ENCODE data around the gene CARS1. TPM values are rescaled to one million over a fixed set of nuclear protein-coding genes. Genes with fewer than 3 reads are reported as not detected.

CARS1 gene
- total and polyA plus RNA-seq, 9 of the 15 experiments (the other 6 are each of a cell fraction or from before 2014, with no cell fraction given), result 14.4 to 106 (median 73.6) TPM

DNA sequence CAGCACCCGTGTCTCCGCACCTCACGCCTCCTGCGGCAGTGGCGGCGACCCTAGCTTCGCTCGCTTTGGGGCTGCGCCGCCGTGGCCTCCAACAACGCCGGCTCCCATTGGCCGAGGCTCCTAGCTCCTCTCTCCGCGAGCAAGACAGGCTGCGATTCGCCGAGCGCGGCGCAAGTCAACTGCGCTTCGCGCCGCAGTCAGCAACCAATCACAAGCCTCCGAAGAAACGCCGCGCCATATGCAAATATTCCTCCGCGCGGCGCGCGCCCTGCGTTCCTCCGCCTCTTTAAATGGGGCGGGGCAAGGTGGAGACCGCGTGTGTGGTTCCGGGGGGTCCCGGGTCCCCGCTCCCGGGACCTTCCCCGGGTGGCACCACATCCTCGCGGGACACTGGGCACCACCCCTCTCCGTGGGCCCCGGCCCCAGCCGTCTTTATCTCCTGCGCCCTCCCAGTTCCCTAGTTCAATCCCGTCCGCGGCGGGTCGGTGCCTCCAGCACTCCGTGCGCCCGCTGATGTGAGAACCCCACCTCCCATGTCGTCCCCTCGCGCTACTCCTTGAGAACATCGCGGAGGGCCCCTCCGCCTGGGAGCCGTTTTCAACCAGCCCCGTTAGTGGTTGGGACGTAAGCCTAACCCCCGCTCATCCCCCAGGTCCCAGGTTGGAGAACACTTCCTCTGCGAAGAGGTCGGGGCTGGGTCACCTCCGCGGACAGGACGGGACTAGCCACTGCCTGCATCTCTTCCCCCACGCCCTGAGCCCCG lies 64.8 kb downstream of the CARS1 start, which contains the start of gene NAP1L4 (continued):
- TF ChIP-seq ETV5 (CRISPR knock-in tag; IDR thresholded peaks at IDR 0.05; ENCODE audit: low read depth), result peak; percentile 74
- no peak for TF ChIP-seq MEF2D (tag; conservative IDR thresholded peaks at IDR 0.05; ENCODE audit: low read depth)
- TF ChIP-seq RCOR1 (IDR thresholded peaks at IDR 0.05; ENCODE audit: borderline replicate concordance in 1 of 2, low read depth in 2 of 2, low read length in 2 of 2), result no peak
- no peak for TF ChIP-seq ZNF212 (CRISPR knock-in tag; IDR thresholded peaks at IDR 0.05)
- TF ChIP-seq ZNF140 (CRISPR knock-in tag; IDR thresholded peaks at IDR 0.05), result no peak
- TF ChIP-seq EWSR1 (IDR thresholded peaks at IDR 0.05; ENCODE audit: borderline replicate concordance, low read depth, partially characterized antibody), result no peak
- TF ChIP-seq, protein P1, sequence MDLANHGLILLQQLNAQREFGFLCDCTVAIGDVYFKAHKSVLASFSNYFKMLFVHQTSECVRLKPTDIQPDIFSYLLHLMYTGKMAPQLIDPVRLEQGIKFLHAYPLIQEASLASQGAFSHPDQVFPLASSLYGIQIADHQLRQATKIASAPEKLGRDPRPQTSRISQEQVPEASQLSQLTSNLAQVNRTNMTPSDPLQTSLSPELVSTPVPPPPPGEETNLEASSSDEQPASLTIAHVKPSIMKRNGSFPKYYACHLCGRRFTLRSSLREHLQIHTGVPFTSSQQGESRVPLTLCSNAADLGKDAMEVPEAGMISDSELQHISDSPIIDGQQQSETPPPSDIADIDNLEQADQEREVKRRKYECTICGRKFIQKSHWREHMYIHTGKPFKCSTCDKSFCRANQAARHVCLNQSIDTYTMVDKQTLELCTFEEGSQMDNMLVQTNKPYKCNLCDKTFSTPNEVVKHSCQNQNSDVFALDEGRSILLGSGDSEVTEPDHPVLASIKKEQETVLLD (IDR thresholded peaks at IDR 0.05), result 0 out of 2 replicates have a peak, but pooled peaks have one; percentile 15
- 0 out of 2 replicates have a peak, but pooled peaks have one; percentile 76 for TF ChIP-seq ZBTB1 (CRISPR knock-in tag; IDR thresholded peaks at IDR 0.05; ENCODE audit: borderline replicate concordance, low read depth)
- TF ChIP-seq NR2C1 (IDR thresholded peaks at IDR 0.05), result no peak
- TF ChIP-seq NR2C1 (tag; IDR thresholded peaks at IDR 0.05), result no peak
- TF ChIP-seq HDAC8 (tag; IDR thresholded peaks at IDR 0.05), result no peak
- TF ChIP-seq ZNF239 (CRISPR knock-in tag; IDR thresholded peaks at IDR 0.05), result no peak
- peak; percentile 94; the same call in 1 of the 2 replicates for TF ChIP-seq MYC (IDR thresholded peaks at IDR 0.05; ENCODE audit: low read depth, low read length)
- peak; percentile 93 for TF ChIP-seq MYC (CRISPR knock-in tag; IDR thresholded peaks at IDR 0.05; ENCODE audit: borderline replicate concordance, low read depth)
- TF ChIP-seq, protein P2, sequence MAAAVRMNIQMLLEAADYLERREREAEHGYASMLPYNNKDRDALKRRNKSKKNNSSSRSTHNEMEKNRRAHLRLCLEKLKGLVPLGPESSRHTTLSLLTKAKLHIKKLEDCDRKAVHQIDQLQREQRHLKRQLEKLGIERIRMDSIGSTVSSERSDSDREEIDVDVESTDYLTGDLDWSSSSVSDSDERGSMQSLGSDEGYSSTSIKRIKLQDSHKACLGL (CRISPR knock-in tag; IDR thresholded peaks at IDR 0.05; ENCODE audit: borderline replicate concordance, poor library complexity, severe bottlenecking), result peak; percentile 72
- TF ChIP-seq GABPB1 (CRISPR knock-in tag; IDR thresholded peaks at IDR 0.05), result peak; percentile 81
- TF ChIP-seq ZNF3 (CRISPR knock-in tag; IDR thresholded peaks at IDR 0.05), result no peak
- no peak for TF ChIP-seq ZC3H8 (IDR thresholded peaks at IDR 0.05)
- TF ChIP-seq ZNF583 (CRISPR knock-in tag; IDR thresholded peaks at IDR 0.05), result no peak
- TF ChIP-seq, protein P3, sequence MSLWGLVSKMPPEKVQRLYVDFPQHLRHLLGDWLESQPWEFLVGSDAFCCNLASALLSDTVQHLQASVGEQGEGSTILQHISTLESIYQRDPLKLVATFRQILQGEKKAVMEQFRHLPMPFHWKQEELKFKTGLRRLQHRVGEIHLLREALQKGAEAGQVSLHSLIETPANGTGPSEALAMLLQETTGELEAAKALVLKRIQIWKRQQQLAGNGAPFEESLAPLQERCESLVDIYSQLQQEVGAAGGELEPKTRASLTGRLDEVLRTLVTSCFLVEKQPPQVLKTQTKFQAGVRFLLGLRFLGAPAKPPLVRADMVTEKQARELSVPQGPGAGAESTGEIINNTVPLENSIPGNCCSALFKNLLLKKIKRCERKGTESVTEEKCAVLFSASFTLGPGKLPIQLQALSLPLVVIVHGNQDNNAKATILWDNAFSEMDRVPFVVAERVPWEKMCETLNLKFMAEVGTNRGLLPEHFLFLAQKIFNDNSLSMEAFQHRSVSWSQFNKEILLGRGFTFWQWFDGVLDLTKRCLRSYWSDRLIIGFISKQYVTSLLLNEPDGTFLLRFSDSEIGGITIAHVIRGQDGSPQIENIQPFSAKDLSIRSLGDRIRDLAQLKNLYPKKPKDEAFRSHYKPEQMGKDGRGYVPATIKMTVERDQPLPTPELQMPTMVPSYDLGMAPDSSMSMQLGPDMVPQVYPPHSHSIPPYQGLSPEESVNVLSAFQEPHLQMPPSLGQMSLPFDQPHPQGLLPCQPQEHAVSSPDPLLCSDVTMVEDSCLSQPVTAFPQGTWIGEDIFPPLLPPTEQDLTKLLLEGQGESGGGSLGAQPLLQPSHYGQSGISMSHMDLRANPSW (CRISPR knock-in tag; IDR thresholded peaks at IDR 0.05), result peak; percentile 12; the same call in 1 of the 2 replicates
- TF ChIP-seq, protein P4, sequence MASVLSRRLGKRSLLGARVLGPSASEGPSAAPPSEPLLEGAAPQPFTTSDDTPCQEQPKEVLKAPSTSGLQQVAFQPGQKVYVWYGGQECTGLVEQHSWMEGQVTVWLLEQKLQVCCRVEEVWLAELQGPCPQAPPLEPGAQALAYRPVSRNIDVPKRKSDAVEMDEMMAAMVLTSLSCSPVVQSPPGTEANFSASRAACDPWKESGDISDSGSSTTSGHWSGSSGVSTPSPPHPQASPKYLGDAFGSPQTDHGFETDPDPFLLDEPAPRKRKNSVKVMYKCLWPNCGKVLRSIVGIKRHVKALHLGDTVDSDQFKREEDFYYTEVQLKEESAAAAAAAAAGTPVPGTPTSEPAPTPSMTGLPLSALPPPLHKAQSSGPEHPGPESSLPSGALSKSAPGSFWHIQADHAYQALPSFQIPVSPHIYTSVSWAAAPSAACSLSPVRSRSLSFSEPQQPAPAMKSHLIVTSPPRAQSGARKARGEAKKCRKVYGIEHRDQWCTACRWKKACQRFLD (CRISPR knock-in tag; IDR thresholded peaks at IDR 0.05), result no peak
- TF ChIP-seq SRSF9 (IDR thresholded peaks at IDR 0.05; ENCODE audit: borderline replicate concordance, low read depth, low read length), result no peak
- peak; percentile 29 for TF ChIP-seq PCBP1 (IDR thresholded peaks at IDR 0.05; ENCODE audit: low read depth, low read length, poor library complexity, severe bottlenecking)
